ENCODE data around the gene TEN1.

DNA sequence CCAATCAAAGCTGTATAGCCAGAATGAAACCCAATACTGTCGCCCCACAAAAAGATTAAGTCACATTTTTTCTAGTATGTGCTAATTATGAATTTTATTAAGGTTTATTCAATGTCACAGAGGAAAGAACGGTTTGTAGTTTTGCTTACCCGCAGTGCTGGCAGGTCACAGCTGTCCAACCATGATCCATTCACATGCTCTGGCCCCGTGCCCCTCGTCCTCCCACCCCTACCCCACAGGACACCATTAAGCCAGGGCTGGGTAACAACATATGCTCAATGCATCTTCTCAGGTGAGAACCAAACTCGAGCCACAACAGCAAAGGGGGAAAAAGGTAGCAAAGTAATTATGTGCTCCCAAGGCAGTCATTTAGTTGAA lies 37.6 kb upstream of the TEN1 start:
- TF ChIP-seq POLR2A (IDR thresholded peaks at IDR 0.05) (no peak), CTCF (IDR thresholded peaks at IDR 0.05) (no peak)
